ENCODE results near the gene DDX46. TPM values are rescaled to one million over a fixed set of nuclear protein-coding genes. Genes with fewer than 3 reads are reported as not detected.

DDX46 gene
- total and polyA plus RNA-seq, 2 of the 8 experiments (the other 6 are each of a cell fraction or from before 2014, with no cell fraction given), result 22.6 to 110 TPM

- H3K4ac ChIP-seq (replicated peaks; ENCODE audit: insufficient read length, low read depth, low read length), result no peak overlapping the region
- 96% methylated on average over 2 of the region's 2 CpGs; no CpG with 5 or more reads in 1 of the 2 experiments for WGBS, 2 experiments (ENCODE audit: extremely low coverage in 1 of 2, insufficient coverage in 1 of 2, insufficient read length in 1 of 2, insufficient replicate concordance in 2 of 2, low coverage in 1 of 2, low lambda C conversion rate in 2 of 2, missing lambda C conversion rate in 1 of 2)
Measured at GRCh38 chr5:134864707-134865106, 106.1 kb downstream of the DDX46 start.

More at GRCh38 chr5:134864707-134865106, 106.1 kb downstream of the DDX46 start:
- Histone ChIP-seq H3K4me2 (ENCODE audit: insufficient read depth in 1 of 2, low read depth in 2 of 2, low read length in 2 of 2) (no peak overlapping the region), H3K79me2 (ENCODE audit: control insufficient read depth in 1 of 2, insufficient read depth in 2 of 2, low read length in 2 of 2) (no peaks in the 10 kb centered on the region), H3K36me3 (ENCODE audit: control insufficient read depth in 2 of 4, insufficient read depth in 4 of 4, low read length in 3 of 4) (no peaks in the 10 kb centered on the region; a peak in 1 of 8 replicates), H4K5ac (ENCODE audit: insufficient read length, low read depth, low read length) (no peak overlapping the region), H3K18ac (ENCODE audit: extremely low read depth, low read length) (no peak overlapping the region), H3K4me3 (ENCODE audit: extremely low read depth in 1 of 4, insufficient read depth in 2 of 4, low read depth in 3 of 4, low read length in 4 of 4) (no peak overlapping the region), H3K14ac (ENCODE audit: insufficient read length) (no peak overlapping the region), H3K56ac (replicated peaks; ENCODE audit: insufficient read length, low read depth, low read length) (no peak overlapping the region), H2BK5ac (ENCODE audit: low read depth, low read length) (no peak overlapping the region), H3K9me3 (ENCODE audit: insufficient read depth in 2 of 2, low read depth in 1 of 2, low read length in 1 of 2) (no peaks in the 10 kb centered on the region), H2BK12ac (ENCODE audit: low read depth, low read length) (no peak overlapping the region), H4K8ac (ENCODE audit: extremely low read depth, insufficient read depth, low read length) (no peak overlapping the region), H3K9ac (replicated peaks in 1 of 4; ENCODE audit: extremely low read depth in 1 of 4, low read depth in 3 of 4, low read length in 3 of 4) (no peak overlapping the region), H2BK120ac (replicated peaks; ENCODE audit: low read depth, low read length) (no peak overlapping the region), H3K4me1 (replicated peaks in 1 of 4; ENCODE audit: control insufficient read depth in 3 of 4, insufficient read depth in 4 of 4, low read length in 3 of 4) (no peaks in the 10 kb centered on the region), H2BK20ac (ENCODE audit: low read length) (no peak overlapping the region), H2AK5ac (ENCODE audit: low read depth, low read length) (no peak overlapping the region), H2AFZ (ENCODE audit: low read length) (no peak overlapping the region), H3K79me1 (ENCODE audit: low read depth, low read length) (no peaks in the 10 kb centered on the region), H4K91ac (replicated peaks; ENCODE audit: insufficient read length, low read length) (no peak overlapping the region), H4K20me1 (replicated peaks in 1 of 2; ENCODE audit: control insufficient read depth in 1 of 2, insufficient read depth in 2 of 2, low read length in 2 of 2) (no peaks in the 10 kb centered on the region), H3K27ac (ENCODE audit: low read depth, low read length) (no peak overlapping the region), H3K23me2 (ENCODE audit: low read depth, low read length) (no peaks in the 10 kb centered on the region), H3K27me3 (replicated peaks in 1 of 4; ENCODE audit: control insufficient read depth in 3 of 4, extremely low read depth in 1 of 4, insufficient read depth in 3 of 4, low read length in 3 of 4) (no peaks in the 10 kb centered on the region), H2BK15ac (ENCODE audit: low read length) (no peak overlapping the region), H3K23ac (ENCODE audit: insufficient read length) (no peak overlapping the region)
- DNase-seq (ENCODE audit: low read depth in 1 of 2, low spot score in 2 of 2) (no peak), FAIRE-seq (no peak)
- ChIA-PET CTCF (ENCODE audit: partially characterized antibody) (interaction anchor here (1.0 to 3.1 kb wide), 3 partner anchors 9 to 40 kb away, joined by 3 to 14 read pairs (median 4); partner anchors contain the start of genes PCBD2 and TXNDC15), POLR2A (ENCODE audit: partially characterized antibody) (interaction anchor here (1.6 to 3.9 kb wide), 4 partner anchors 8 to 40 kb away, joined by 4 to 13 read pairs (median 6); partner anchors contain the start of gene PCBD2)
- TF ChIP-seq SAP30 (IDR thresholded peaks at IDR 0.05; ENCODE audit: insufficient read depth, insufficient replicate concordance, low read length) (no peak), KDM5A (IDR thresholded peaks at IDR 0.05; ENCODE audit: low read length) (no peak), USF2 (IDR thresholded peaks at IDR 0.05; ENCODE audit: low read length) (no peak), CEBPB (IDR thresholded peaks at IDR 0.05; ENCODE audit: low read depth, low read length) (no peak), TEAD4 (IDR thresholded peaks at IDR 0.05; ENCODE audit: low read depth, low read length) (no peak), JUN (IDR thresholded peaks at IDR 0.05; ENCODE audit: low read depth, low read length) (no peak), KDM4A (IDR thresholded peaks at IDR 0.05; ENCODE audit: low read depth, low read length, severe bottlenecking) (no peak), POLR2A (IDR thresholded peaks at IDR 0.05; ENCODE audit: control extremely low read depth in 1 of 2, low read depth in 2 of 2, low read length in 2 of 2) (no peak), RXRA (IDR thresholded peaks at IDR 0.05; ENCODE audit: insufficient read depth, low read depth, low read length) (no peak), CHD1 (IDR thresholded peaks at IDR 0.05; ENCODE audit: low read depth, low read length) (no peak), TBP (IDR thresholded peaks at IDR 0.05; ENCODE audit: low read depth, low read length) (no peak), HDAC2 (IDR thresholded peaks at IDR 0.05; ENCODE audit: borderline replicate concordance in 1 of 2, low read depth in 2 of 2, low read length in 2 of 2) (no peak), CHD2 (IDR thresholded peaks at IDR 0.05; ENCODE audit: low read length) (no peak), GABPA (IDR thresholded peaks at IDR 0.05; ENCODE audit: borderline replicate concordance, insufficient read depth, low read length) (no peak)
